Lower leg skin (tissue), 3 donors: ENCODE measurements around the gene BABAM1.

Experiments used
- CTCF ChIP-seq, 3 donors: fragments of 450-650 bp; IDR thresholded peaks; one replicate each; pipeline ENCODE4 v1.5.1; 2016; ENCODE audit warnings: antibody characterized with exemption in 3 of 3, mild to moderate bottlenecking in 3 of 3, moderate library complexity in 2 of 3
- POLR2A ChIP-seq, 2 donors: fragments of 450-650 bp; IDR thresholded peaks; one replicate each; pipeline ENCODE4 v1.6.1; 2016 to 2017; ENCODE audit warnings: antibody characterized with exemption in 2 of 2, mild to moderate bottlenecking in 1 of 2, moderate library complexity in 1 of 2

- TF ChIP-seq CTCF (IDR thresholded peaks at IDR 0.05) (no peak), POLR2A (IDR thresholded peaks at IDR 0.05) (no peak)
These were observed 661 bp upstream of the BABAM1 start for GRCh38 chr19:17266589-17266974.
